Measurements from ENCODE around the gene TAS2R38.
A peak's percentile ranks its signal among the peaks of the same experiment; 100 is the strongest.

Gene TAS2R38

DNA sequence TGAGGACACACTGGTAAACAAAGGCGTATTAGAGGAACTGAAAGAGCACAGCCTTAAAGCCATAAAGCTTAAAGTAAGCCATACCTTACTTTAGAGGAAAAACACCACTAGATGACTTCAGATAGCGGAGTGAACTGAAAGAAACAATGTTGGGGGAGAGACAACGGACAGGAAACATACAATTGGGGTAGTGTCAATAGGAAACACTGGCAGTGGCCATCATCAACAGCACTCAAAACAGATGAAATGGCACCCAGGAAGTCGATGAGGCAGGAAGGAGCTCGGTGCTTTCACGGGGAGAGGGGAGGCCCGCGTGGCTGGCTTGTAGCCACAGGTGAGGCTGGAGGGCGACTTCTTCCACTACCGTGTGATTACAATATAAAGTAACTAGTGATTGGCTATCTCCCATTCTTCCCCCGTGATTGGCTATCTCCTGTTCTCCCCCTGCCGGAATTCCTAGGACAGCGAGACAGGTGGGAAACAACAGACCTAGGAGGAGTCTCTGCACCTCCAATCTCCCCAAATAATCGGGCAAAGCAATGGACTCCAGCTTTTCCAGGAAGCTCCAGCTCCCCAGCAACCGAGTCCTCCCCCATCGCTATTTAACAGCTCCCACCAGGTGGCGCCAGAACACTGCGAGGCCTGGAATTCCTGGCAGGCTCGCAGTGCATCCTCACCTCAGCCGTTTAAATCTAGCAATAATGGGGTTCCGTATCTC is 2.4 kb upstream of the TAS2R38 start:
- DNase-seq, result peak; percentile 5

DNA sequence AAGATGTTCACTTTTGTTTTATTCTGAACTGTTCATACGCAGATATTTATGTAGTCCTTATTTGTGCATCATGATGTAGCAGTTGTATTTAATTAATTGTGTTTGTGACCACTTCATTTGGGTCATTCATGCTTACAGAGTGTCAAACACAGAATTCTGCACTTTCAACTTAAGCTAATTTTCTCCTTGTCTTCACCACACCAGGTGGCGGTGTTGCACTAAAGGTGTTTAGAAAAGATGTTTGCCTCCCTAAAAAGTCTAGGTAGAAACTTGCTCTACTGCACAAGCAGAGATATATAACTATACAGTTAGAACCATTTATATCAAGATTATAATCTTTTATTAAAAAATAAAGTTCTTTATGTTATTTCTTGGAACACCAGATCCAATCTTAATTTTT is 1.3 kb upstream of the TAS2R38 start:
- no peak for DNase-seq

DNA sequence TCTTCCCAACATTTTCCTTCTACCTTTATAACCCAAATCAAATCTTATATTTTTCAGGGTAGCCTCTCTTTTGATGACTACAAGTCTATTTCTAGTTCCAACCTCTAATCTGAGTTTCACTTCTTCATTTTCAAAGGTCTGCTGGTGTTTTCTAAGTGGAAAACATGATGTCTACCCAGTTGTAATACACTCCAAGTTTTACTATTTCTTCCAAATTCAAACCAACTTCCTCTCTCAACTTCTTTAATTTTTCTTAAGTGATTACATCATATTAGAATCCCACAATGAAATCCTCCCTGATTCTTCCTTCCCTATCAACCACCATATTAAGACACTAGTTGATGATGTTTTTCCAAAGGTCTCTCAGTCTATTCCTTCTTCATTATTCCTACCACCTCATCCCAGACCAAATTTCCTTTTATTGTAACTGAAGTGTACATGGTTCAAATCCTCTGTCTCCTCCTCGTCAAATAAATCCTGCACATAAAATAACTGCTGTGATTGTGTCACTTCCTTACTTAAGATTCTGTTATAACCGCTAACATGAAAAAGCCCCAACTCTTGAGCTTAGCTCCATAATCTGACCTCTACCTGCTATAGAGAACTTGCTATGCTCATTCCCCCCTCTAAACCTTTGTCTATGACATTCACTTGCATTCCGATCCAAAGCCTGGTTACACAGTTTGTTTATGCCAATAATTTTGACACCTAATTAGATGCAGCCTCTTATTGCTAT is 12.7 kb downstream of the TAS2R38 start:
- DNase-seq, result no peak

DNA sequence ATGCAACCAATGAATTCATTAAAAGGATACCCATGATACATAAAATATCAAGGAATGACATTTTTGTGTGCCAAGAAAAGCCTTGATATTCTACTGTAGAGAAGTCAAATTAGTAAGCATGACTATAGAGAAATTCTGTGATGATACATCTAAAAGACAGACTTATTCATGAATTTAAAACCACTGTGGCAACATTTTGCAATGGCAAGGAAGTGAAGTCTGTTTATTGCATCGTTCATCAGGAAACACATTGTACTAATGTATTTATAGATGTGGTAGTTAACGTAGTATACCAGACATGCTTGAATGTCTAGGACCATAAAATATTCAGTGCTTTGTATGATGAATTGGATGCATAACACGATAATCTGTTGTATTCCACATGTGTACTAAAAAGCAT is 17.5 kb downstream of the TAS2R38 start:
- no peak for DNase-seq

DNA sequence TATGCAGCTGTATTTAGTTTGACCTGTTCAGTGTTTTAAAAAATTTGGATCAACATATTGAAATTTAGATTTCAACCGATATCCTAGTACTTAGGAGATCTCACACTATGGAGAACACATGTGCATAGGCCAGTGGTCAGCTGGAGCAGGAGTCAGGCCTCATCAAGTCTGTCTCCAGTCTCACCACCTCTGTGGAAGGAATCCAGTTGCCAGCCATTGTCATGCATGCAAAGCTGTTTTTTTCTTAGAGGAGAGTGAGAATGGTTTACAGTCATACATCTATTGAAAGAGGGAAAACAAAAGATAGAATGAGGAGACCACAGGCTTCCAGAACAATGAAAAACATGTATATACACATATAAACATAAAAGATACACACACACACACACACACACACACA is 19.2 kb downstream of the TAS2R38 start:
- DNase-seq, result no peak

DNA sequence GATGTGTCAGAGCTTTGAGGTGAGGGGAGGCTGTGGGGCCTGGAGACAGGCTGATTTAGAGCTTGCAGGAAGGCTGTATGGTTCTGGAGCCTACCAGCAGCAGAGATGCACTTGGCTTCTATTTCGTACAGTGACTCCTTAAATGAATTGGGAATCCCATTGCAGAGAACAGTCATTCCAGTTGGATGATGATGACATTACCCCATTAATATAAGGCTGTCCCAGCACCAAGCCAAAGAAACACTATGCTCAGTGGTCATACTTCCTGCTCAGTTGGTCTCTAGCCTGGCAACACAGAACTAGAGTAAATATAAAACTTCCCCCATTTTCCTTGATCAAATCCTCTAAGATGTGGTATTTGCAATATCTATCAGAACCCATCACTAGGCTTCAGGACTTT is 21.1 kb downstream of the TAS2R38 start:
- no peak for DNase-seq

DNA sequence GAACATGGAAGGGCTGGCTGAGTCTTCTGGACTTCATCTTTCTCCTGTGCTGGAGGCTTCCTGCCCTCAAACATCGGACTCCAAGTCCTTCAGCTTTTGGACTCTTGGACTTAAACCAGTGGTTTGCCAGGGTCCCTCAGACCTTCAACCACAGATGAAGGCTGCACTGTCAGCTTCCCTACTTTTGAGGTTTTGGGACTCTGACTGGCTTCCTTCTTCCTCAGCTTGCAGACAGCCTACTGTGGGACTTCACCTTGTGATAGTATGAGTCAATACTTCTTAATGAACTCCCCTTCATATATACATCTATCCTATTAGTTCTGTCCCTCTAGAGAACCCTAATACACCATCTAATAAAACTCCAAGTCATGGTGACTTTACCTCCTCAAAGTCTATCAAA is 22.8 kb downstream of the TAS2R38 start:
- DNase-seq, result no peak

DNA sequence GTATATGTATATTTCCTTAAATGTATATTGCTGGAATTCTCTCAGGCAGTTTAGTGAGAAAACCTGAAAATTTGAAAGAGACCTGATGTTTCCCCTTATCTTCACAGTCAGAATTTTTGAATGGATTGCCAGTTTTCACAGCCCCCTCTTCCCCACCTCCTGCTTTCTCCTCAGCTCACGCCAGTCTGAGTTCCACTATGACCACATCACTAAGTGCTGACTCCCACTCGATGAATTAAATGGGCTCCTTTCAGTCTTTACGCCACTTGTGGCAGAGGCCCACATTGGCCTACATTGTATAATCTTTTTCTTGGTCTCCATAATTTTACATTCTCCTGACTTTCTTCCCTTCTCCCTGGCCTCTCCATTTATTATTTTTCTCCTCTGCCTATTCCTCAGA is 23.7 kb downstream of the TAS2R38 start:
- no peak for DNase-seq

DNA sequence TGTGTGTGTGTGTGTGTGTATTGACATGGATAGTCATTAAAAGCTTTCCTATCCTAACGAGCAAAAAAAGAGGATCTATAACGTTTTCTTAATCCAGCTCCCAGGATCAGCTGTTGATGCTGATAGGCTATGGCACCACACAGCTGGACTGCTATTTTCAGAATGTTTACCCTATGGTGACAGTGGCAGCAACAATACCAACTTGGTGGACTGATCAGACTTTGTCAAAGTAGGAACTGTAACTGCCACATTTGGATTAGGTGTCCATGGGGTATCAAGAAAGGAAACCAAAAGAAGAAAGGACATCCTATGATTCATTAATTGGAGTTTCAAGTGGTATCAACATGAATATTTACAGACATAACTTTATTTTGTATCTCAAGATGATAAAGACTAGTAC is 24.1 kb downstream of the TAS2R38 start:
- DNase-seq, result no peak

DNA sequence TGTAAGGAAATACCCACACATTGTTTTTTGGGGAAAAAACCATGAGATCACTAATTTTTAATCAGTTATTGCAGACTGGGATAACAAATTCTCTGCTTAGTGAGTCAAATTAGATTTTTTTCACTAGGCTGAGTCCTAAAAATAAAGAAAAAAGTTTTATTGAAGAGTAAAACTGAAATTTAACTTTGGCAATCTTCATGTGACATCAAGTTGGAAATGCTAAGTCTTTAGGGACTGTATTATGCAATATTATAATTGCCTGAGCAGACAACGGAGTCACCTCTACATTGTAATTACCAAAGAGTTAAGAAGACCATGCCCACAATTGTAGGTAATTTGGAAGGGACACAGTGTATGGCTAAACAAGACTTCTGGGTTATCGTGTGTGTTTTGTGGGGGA is 24.6 kb downstream of the TAS2R38 start:
- no peak for DNase-seq

DNA sequence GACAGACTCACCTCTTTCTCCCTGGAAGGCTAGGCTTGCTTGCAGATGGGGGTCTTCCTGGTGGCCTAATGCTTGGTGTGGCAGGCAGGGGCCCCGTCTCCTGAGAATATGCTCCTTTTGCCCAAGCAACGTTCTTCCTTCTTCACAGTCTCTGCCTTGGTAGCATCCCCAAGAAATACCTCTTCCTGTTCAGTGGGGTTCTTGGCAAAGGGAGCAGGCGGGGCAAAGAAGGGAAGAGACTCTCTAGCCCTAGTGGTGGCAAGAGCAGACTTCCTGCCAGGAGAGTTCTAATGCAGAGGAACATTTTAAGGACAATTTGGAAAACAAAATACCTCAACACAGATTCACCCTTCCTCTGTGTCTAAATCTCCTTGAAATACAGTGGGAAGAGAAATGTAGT is 26.8 kb downstream of the TAS2R38 start, which contains the start of gene CLEC5A:
Gene CLEC5A (minus strand): TSS at position 179 of the 400 bp plus-strand sequence. CDS start 682 bp downstream, outside the sequence.
- no peak for DNase-seq

DNA sequence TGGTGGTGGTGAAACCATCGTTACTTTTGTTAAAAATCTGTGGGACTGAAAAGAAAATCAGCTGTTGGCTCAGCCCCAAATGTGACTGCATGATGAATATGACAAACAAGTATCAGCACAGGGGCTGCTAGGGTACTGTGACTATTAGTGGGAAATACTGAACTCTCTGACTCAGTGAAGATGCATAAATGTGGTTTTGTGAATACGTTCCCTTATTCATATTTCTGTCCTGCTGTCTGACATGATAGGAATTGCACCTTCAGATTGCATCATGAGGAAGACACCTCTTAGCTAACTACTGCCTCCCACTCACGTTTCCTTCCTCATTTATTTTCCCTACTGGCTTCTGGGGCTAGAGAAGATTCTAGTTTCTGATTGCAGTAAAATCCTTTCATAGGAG is 28.2 kb downstream of the TAS2R38 start:
- no peak for DNase-seq

DNA sequence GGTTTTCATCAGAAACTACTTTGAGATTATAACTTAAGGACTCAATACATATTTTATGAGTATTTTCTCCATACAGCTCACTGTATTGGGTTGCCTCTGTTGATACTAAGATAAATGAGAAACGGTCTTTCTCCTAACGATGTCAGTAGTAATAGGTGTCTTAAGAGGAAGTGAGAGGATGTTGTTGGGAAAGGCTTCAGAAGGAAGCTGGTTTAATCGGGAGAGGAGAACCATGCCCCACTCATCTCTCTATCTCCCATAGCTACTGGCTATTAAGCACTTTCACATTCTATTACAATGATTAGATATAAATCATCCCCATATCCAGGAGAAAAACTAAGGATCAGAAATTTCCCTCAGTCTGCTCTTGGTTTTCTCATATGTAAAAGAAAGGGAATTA is 28.8 kb downstream of the TAS2R38 start:
- DNase-seq, result no peak

DNA sequence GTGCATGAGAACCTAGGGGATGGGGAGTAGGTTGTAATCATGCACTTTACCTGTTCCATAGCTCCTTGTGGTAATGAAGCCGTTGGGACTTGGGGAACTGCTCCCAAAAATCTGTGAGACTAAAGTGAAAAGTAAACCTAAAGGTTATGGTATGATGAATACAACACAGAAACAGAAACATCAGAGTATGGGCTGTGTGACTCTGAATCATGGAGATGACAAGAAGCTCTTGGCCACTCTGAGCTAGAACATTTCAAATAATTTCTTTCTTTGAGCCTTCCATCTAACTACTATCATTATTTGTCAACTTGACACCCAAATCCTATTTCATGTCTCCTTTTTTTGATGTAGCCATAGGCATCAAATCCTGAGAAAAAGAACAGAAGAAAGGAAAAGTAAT is 29.7 kb downstream of the TAS2R38 start:
- no peak for DNase-seq

DNA sequence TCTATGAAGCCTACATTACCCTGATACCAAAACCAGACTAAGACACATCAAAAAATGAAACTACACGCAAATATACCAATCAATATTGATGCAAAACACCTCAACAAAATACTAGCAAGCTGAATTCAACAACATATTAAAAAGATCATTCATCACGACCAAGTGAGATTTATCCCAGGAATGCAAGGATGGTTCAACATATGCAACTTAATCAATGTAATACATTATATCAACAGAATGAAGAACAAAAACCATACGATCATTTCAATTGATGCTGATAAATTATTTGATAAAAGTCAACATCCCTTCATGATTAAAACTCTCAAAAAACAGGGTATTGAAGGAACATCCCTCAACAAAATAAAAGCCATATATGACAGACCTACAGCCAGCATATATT is 32.5 kb downstream of the TAS2R38 start:
- no peak for DNase-seq

DNA sequence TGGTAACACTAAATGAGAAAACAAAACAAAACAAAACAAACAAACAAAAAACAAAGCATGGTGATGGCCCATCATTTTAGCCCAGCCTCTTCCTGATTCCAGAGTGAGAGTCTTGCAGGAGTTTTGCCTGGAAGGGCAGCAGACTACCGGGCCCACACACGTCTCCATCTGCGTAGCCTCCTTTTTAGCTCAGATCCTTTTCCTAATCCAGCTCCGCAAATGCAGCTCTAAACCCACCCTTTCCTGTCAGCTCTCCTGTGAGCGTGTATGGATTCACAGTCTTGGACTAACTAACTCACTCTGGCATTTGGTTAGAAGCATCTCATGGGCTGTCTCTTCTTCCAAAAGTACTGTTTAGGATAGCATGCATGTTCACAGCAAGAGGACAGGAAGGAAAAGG is 43.4 kb downstream of the TAS2R38 start:
- no peak for DNase-seq

DNA sequence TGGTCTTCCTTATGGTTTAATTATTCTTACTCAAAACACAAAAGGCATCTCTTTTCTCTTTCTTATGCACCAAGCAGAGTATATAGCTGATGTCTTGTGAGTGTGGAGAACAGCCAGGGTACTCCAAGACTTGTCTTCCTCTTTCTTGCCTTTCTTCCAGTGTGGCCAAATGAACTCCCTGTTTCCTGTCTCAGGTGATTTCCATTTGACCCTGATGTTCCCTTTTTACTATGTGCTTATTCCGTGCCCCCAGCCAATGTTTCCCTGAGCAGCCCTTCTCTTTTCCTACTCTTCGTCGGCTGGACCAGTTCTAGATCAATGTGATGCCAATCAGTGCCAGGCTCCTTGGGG is 44.8 kb downstream of the TAS2R38 start:
- DNase-seq, result no peak

DNA sequence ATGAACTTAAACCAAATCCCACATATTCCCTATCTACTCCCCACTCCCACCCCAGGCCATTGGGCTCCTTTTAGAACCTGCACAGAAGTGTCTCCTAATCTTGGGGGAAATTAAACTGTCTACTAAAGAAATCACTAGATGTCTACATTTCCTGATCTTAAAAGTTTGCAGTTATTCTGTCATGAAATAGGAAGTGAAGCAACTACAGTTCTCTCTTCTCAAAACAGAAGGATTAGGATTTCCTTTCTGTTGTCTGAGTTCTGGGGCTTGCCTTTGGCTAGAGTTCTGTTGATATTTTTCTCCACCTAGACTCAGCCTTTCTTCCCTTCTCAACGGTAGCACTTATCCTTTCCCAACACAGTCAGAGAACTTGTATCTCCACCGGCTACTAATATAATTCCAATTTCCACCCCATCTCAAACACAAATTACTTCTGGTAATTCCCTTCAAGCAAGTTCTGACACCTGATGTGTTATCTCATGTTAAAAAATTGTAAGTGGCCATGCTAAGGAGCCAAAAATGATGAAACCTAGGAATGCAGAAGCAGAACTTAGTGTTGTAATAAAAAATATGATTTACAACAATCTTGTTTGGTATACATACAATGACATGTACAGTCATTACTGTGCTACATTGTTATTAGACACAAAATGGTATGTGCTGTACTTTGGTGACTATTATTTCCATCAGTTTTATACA is 45.3 kb downstream of the TAS2R38 start:
- no peak for DNase-seq
